ENCODE data around the gene C1orf226. TPM values are rescaled to one million over a fixed set of nuclear protein-coding genes. Genes with fewer than 3 reads are reported as not detected.

The C1orf226 gene
- total RNA-seq, 1 donor from 2014 or later, result 4.2 TPM

DNA sequence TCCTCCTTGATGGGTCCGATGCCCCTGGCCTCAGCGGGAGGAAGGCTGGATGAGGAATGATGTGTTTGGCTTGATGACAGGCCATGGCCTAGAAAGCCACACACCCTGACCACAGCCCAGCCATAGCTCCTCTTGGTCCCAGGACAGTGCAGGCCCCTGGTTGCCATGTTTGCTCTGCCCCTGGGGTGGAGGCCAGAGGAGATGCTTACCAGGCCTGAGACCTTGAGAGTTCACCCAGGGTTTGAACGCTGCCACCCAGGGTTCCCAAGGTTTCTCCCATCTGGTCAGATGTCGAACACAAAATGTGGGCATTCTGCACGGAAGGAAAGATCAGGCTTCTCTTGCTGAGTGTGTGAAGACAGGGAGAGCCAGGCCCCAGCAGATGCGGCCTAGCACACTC is 2.6 kb downstream of the C1orf226 start:
- DNase-seq (ENCODE audit: extremely low read depth, low read depth, low spot score), result no peak

DNA sequence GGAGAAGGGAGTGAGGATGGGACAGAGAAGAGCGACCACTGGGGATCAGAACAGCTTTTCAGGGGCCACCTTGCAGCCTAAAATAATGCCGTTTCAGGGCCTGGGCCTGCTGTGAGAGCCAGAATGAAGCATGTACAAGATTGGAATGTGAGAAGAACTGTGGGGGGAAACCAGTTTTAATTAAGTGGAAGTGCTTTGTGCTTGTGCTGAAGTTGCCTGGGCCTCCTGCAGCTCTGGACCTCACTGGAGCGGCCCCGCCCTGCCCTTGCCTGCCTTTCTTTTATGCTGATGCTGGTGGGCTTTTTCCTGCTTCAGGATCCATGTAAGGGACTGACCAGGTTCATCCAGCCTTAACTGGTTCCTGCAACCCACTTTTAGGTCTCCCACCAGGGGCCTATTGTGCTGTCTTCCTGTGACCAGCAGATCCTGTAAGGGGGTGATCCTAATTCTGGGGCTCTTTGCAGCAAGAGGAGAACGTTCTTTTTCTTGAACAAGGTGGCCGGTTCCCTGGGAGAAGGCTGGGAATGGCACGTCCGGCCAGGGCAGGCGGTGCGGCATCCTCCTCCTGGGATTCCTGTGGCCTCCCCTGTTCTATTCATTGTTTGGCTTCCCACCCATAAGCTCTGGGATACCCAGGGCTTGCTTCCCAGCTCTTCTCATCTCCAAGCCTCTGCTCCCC is 3.2 kb downstream of the C1orf226 start:
- no peak for DNase-seq (ENCODE audit: extremely low read depth, low read depth, low spot score)

DNA sequence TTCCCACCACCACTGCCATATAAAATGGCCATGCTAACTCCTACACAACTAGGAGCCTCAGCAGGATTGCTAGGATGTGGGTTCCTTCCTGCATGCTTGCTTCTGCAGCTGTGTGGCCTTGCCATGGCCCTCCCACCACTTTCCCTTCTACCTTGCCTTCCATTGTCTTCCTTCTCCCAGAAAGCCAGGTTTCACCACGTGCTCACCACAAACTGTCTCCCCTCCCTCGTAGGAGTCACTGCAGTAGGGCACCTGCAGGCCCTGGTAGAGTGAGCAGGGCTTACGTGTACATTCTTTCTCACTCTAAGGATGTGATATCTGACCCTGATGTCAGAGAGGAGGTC is 3.7 kb downstream of the C1orf226 start:
- DNase-seq (ENCODE audit: extremely low read depth, low read depth, low spot score), result no peak

DNA sequence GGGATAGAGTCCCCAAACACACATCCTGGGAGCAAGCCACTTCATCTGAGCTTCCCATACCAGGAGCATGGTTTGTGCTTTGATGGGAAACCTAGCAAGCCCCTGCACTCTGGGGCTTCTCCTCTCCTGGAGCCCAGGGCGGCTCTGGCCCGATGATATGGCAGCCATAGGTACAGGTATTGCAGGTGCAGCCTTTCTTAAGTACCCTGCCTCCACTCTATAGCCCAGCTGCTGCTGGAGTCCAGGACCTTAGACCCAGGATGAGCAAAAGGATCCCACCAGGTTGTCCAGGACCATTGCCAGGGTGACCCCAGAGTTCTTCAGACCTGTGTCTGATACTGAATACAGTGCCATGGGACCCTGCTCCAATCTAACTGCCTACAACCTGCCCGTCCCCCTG is 4.2 kb downstream of the C1orf226 start:
- no peak for DNase-seq (ENCODE audit: extremely low read depth, low read depth, low spot score)

DNA sequence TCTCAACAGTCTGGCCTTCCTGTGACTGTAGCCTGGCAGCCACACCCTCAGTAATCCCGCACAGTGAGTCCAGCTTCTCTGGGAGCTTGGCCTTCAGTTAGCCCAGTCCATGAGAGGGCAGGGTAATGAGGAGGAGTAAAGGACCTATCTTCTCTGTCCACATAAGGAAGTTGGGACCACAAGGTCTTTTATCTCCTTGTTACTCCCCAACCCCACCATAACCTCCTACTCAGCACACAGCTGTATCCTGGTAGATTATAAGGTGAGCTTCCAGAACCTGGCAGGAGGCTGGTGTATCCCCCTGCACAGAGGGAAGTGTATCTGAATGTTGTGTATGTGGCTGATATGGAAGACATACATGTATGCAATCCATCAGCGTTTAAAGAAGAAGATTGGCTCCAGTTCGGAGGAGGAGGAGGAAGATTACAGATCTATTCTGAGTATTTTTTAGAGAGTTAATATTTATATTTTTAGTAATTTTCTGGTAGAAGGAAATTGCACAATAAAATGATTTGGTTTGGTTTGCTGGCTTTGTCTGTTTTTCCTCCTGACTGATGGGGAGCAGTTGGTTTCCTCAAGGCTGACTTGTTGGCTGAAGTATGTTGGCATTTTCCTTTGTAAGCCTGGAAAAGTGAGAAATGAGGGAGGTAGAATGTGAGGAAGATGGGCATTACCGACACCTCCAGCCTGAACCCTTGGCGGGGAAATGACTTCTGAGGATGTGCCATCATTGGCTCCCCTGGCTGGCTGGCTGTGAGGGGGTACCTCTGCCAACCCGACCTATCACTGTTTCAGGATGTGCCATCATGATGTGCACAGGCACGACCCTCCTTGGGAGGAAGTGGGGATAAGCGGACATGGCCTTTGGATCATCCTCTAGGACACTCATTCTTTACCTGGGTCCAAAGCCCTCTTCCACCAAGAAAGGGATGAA is 5.0 kb downstream of the C1orf226 start:
- DNase-seq (ENCODE audit: extremely low read depth, low read depth, low spot score), result no peak

DNA sequence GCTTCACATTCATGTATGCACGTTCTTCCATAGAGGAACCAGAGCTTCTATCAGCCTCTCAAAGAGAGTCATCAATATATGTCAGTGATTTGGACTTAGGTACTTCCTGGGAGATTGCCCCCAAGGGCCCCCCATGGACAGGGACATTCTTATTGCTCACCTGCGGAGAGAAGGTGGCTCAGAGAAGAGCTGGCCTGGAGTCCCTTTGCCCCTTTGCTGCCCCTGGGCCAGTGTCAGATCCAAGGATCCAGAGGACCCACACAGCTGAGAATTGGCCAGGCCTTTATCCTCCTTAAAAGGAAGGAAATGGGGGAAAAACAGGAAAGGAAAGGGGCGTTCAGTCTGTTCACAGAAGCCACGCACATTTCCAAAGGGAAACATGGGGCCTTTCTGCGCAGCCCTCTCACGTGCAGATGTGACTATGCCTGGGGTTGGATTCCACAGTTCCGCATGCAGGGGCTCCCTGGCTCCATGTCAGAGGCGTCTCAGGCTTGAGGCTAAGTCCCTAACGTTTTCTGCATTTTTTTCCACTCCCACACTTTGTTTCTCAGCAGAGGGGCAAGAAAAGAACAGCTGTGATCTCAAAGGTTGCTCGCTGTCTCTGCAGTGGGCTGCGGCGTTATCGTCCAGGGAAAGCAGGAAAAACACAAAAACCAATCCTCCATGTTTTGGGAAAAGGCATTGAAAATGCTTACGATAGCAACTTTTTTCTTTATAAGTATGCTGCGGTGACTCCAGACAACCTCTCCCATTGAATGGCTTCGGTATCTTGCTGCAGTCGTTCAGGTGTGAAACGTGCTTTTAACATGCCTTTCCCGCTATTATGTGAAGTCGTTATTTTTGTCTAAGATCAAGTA is 5.9 kb downstream of the C1orf226 start:
- no peak for DNase-seq (ENCODE audit: extremely low read depth, low read depth, low spot score)

DNA sequence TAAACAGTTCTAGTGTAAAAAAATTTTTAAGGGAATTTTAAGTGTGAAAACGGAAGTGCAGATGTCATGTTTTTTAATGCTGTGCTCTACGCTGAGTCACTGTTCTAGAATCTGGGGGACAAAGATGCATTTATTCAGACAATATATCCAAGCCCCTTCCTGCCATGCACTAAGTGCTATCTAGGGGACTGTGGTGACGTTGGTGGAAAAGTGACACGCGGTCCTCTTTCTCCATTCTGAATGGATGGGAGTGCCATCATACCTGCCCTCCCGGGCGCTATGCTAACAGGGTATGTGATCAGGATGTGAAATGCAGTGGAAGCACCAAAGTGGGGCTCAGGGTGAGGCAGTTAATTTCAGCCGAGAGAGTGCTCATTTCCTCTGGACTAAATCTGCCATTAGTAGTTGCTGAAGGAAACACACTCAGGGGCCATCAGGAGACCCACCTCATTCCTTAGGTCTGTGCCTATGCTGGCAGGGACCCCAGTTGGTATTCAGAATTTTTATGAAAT is 6.6 kb downstream of the C1orf226 start:
- no peak for DNase-seq (ENCODE audit: extremely low read depth, low read depth, low spot score)

DNA sequence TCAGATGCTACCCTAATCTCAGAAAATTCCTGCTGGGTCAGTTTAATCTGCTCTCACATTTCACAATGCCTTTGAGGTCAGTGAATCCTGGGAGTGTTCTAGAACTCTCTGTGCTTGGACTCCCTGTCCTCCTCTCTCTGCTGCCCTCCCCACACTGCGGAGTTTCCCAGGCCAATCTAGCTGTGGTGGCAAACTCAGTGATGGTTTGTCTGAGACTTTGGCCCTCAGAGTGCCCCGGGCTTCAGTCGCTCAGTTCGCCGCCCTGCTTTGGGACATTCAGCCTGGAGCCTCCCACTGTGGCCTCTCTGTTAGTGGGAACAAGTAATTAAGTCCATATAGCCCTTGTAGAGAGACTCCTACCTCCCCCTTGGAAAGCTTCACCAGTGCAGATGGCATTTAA is 7.1 kb downstream of the C1orf226 start:
- DNase-seq (ENCODE audit: extremely low read depth, low read depth, low spot score), result no peak

DNA sequence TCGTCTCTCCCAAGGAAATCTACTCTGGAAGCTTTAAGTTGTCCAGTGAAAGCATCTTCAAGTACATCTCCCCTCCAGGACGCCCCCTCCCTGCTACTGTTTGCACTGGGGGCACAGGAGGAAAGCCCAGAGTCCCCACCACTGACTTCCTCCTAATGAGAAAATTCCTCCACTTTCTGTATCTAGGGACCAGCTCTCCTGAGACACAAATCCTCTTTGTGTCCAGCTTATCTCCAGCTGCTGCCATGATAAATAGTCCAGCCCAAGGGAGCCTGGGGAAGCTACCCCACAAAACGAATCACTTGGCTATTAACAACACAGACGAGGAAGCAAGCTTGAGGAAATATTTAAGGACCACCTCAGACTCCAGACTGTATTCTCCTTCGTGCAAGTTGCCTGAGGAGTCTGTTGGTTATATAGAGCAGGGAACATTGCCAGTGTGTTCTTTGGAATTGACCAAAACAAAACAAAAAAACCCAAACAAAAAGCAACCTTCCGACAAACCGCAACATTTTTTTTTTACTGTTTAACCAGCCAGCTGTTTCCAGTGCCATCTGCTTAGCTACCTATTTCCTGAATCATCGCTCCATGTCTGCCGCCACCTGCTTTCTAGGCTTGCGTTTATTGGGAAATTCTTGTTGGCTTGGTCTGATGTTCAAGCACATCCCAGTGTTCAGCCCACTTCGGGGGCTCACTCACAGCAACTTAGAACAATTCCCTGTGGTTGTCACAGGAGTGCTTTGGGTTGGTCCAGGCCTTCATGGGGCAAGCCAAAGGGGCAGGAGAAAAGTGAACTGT is 7.7 kb downstream of the C1orf226 start:
- DNase-seq (ENCODE audit: extremely low read depth, low read depth, low spot score), result no peak

DNA sequence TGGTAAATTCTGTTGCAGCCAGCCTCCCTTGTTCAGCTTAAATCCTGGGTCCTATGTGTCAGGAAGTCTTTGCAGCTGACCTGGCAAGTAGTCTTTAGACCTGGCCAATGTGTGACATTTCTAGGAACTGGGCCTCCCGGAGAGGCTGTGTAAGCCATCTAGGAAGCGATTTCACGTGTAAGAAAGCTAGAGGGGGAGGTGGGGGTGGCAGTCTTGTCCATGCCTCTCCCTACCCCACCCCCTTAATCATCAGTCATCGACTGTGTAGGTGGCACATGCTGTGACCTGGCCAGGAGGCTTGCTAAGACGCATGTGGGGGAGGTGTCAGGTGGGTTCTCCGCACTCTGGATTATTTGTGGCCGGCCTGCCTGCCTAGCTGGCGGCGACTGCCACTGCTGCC is 8.4 kb downstream of the C1orf226 start:
- DNase-seq (ENCODE audit: extremely low read depth, low read depth, low spot score), result no peak

DNA sequence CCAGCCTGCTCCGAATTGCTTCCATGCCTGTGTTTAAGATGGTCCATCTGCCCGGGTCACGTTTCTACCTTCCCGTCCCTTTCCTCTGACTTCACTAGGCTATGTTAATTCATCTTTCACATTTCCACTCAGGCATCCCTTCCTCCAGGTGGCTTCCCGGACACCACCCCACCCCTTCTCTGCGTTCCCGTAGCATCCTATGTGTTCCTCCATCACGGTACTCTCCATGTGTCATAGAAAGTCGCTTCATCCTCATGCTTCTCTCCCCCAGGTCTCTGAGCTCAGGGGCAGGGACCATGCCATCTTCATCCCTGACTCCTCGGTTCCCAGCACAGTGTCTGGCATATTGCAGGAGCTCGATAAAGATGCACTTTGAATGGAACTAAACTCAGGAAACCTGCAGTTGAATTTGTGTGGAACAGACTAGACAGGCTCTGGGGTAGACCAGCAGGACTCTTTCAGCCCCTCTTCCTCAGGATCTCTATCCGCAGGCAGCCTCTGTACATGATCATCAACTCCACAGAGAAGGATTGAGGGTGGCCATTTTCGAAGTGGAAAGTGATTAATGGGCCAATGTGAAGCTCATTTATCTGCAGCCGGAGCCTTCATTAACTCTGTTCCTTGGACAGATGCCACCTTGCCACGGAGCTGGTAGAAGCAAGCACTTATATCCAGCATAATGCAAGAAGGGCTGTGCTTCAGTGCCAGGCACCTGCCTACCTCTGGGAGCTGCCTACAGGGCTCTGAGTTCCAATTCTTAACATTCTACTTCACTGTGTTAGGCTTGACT is 9.1 kb downstream of the C1orf226 start:
- no peak for DNase-seq (ENCODE audit: extremely low read depth, low read depth, low spot score)

DNA sequence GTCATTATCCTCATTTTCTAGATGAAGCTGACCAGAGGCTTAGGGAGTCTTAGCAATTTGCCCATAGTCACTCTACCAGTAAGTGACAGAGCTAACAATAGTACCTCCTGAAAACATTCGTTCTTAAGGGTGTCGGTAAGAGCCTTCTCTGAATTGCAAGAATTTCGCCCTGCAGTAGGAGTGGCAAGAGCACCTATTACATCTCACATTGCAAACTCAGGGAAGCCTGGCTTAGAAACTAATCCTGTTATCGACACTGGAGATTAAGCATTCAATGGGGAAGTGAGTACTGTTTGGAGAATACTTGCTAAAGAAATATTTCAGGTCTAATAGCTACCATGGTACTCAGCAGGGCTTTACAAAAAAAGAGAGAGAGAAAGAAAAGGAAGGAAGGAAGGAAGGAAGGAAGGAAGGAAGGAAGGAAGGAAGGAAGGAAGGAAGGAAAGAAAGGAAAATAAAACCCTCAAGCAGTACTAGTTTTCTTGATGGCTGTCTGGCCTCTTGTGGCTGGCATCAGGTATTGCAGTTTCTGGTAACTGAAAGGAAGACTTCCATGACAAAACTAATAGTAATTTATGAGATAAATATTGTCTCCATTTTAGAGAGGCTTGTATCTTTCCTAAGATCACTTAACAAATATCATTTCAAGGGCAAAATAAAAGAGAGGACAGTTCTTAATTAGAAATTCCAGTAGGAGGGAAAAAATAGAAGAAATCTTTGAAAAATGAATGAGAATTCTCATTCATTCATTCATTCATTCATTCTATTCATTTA is 10.4 kb downstream of the C1orf226 start:
- no peak for DNase-seq (ENCODE audit: extremely low read depth, low read depth, low spot score)

DNA sequence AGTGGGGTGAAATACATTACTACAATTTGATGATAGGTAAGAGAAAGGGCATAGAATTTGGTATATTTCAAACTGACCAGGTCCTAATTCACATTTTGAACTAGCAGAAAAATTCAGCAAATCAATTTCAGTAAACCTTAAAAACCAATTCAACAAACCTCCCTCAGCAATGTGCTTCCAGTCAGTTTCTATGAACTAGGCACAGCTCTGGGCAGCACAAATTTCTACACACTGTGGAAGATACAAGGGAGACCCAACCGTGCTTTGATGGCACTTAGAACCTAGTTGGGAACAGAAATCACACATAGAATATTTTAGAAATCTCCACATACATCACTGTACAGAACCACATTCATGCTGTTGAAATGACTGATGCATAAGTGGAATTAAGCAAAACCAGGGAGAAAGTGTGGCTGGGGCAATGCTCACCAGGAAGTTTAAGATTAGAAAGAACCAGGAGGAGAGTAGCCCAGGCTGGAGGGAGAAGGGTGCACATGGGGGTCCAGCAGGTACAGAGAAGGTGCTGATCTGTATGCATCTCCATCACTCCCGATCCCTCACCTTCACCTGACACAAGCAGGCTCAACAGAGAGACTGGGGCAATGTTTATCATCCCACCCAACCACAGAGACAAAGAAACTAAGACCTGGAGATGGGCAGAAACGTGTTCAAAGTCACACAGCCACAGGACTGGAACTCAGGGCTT is 14.8 kb downstream of the C1orf226 start:
- DNase-seq (ENCODE audit: extremely low read depth, low read depth, low spot score), result no peak

DNA sequence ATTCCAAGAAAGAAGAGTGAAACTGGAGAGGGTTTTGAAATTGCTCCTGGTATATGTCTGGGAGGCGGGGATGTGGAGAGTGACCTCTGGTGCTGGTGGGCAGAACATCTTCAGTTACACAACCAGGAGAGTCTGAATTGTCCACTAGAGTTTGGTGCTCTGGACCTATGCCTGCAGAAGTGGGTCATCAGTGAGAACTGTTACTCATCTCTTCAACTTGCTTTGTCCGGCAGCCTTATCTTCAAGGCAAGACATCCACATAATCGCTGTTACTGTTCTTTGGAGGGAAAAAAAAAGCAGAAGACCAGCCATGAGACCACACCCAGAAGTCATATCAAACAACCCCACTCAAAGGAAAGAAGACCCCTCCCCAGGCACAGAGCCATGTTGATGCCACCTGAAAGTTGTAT is 15.5 kb downstream of the C1orf226 start:
- no peak for DNase-seq (ENCODE audit: extremely low read depth, low read depth, low spot score)

DNA sequence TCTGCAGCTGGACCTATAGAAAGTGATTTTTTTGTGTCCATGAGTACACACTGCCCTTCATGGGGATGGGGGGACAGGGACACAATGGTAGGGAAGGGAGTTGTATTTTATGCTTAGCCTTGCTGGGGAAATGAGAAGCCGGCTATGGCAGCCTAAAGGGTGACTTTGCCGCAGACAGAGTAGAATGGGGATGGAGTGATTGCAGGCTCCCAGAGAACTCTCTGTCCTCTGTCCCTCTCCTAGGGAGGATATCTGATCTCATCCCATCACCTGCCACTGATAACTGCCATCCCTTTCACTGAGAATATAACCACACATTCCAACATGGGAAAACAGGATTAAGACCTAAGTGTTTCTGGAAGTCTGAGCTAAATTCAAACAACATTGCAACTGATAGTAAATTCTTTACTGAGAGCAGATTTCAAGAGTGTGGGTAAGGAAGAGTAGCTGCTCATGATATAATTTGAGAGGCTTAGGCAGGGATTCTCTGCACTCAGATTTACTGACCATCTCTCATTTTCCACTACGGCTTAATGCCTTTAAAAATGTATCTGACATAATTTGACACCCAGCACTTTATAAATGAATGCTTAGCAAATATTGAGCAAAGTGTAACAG is 16.5 kb downstream of the C1orf226 start:
- DNase-seq (ENCODE audit: extremely low read depth, low read depth, low spot score), result no peak

DNA sequence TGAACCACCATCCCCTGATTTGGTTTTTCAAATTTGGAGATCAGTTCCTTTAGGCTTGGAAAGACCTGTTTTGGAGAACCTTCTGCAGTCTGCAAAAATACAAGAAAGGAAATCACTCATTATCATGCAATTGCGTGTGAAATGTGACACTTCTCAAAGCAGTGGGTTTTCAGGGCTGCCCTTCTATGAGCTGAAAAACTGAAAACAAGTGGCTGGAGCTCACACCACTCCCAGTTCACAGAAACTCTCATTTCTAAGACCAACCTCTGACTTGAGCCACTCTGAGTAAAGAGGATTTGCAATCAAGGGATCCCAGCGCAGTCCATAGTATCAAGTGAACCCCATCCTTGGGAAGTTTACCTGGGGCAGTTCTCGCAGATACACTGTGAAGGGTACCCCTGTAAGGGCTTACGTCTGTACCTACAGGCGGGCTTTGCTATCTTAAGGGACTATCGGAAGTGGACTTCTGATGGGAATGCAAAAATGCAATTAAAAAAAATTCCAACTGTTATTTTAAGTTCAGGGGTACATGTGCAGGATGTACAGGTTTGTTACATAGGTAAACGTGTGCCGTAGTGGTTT is 17.6 kb downstream of the C1orf226 start:
- DNase-seq (ENCODE audit: extremely low read depth, low read depth, low spot score), result no peak

DNA sequence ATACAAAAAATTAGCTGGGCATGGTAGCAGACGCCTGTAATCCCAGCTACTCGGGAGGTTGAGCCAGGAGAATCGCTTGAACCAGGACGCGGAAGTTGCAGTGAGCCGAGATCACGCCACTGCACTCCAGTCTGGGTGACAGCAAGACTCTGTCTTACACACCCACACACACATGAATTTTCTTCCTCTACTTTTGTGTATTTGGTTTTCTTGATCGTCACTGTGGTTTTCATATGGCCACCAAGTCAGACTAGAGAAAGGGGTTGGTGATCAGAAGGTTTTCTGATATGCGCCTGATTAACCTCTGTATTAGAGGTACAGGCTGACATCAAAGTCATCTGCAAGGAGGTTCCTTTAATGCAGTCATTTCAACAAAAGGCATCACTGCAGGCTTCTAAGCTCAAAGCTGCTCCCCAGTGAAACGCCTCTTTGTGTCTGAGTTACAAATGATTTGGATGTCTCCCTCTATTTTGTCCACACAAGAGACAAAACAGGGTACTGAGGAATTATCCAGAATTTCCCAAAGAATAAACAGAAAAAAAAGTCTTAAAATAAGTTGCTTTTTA is 19.3 kb downstream of the C1orf226 start:
- DNase-seq (ENCODE audit: extremely low read depth, low read depth, low spot score), result no peak
